ENCODE measurements around the gene OTOGL.
"Not testable (repeated sequence)": the region's sequence is repeated elsewhere in the genome, so short reads cannot be mapped to it uniquely, and the experiment has no call there.

Gene OTOGL

GRCh38 chr12:80227904-80228303 lies 128.6 kb downstream of the OTOGL start:
- DNase-seq: not testable (repeated sequence)

DNA sequence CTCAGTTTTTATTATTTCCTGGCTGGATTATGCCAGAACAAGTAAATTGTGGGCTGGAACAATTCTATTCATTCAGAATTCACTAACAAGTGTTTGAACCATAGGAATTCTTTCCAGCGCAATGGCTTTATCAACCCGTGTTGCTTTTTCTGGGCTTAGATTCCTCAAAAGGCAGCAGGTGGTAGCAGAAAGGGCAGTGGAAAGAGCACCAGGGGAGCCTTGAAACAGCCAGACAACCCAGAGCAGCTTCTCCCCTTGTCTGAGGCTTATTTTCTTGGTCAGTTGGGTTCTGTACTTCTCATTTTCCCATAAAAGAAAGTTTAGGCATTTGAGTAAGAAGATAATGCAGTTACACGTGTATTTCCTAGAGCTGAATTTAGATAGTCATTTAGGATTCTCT lies 130.7 kb downstream of the OTOGL start:
- DNase-seq: no peak

- DNase-seq: no peak
These were observed 133.5 kb downstream of the OTOGL start for GRCh38 chr12:80232837-80233236.

DNA sequence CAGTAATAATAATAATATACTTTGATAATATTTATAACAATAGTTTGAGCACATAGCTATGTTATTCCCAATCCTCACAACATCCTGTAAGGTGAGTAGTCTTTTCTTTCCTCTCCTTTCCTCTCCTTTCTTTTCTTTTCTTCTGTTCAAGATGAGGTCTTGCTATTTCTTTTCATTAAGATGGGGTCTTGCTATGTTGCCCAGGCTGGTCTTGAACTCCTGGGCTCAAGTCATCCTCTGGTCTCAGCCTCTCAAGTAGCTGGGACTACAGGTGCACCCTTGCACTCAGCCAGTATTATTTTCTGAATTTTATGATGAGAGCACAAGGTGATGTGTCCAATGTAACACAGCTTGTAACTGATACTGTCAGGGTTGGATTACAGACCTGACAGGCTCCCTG lies 134.6 kb downstream of the OTOGL start:
- no peak for DNase-seq

DNA sequence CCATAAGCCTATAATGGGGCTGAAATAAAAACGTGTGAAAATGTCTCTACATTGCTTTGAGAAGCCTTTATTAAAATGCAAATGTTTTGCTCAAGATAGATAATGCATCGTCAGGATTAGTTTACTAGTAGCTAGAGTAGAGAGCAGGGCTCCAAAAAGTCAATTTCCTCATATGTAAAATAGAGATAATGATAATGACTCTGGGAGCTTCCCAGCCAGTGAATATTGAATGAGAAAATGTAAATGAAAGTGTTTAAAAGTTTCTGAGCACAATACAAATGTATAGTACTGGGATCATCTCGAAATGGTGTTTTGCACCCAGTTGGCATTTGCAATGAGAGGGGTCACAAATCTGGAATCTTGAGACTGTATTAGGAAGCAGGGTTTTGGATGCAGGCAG lies 135.3 kb downstream of the OTOGL start:
- DNase-seq: no peak

DNA sequence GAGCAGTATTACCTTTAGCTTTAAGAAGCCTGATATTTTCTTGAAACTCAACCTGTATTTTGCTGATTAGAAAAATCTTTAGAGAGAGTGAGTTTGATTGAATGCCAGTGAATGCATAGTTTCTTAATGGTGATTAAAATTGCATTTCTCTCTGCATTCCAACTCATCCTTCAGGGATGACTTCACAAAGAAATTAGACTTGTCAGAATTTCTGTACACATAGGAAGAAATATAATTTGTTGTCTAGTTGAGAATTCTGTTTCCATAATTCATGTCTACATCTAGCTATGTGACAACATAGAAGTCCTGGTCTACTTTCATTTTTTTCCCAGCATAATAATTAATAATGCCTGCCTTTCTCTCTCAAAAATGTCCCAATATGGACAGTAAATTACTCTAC lies 136.6 kb downstream of the OTOGL start:
- DNase-seq: no peak

GRCh38 chr12:80239867-80240266 lies 140.5 kb downstream of the OTOGL start:
- DNase-seq: no peak

DNA sequence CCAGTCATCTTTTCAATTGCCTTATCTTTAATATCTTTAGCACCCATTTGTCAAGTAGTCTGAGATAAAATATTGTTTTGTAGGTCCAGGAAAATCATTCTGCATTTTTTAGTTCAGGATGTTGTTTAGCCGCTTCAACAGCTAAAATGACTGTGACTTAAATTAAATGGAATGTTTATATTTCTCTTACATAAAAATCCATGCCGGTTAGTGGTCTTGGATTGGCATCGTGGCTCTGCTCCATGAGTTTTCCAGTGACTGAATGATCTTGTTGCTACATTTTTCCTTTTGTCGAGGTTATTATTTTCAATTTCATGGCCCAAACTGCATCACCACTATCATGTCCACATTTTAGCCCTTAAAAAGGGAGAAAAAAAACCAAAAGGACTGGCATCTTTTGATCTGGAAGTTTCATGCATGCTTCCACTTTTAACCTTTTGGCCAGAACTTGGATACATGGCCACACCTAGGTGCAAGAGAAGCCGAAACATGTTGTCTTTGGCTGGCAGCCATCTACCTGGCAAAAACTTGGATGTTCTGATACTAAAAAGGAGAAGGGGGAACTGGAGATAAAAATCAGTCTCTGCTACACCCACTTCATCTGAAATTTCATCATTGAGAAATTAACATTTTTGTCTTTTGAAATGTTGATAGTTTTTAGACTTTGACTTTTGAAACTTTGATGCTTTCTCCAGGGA lies 142.4 kb downstream of the OTOGL start:
- DNase-seq: no peak

DNA sequence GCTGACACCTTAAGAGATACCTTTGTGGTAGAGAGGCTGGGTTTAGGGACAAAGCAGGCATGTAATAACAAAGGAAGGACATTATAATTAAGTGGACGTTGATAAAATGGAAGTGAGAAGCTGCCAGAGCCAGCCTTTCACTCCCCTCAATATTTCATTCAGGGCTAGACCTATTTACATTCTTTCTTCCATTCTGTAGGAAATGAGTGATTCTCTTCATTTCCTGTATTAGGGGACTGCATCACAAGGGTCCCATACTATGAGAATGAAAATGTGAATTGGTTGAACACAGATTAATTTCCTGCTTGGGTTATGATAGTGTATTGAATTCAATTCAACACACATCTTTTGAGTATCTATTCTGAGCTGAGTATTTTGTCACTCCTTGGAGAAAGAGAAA lies 143.0 kb downstream of the OTOGL start:
- DNase-seq: no peak

- not testable (repeated sequence) for DNase-seq
These were observed 150.2 kb downstream of the OTOGL start for GRCh38 chr12:80249581-80249980.

DNA sequence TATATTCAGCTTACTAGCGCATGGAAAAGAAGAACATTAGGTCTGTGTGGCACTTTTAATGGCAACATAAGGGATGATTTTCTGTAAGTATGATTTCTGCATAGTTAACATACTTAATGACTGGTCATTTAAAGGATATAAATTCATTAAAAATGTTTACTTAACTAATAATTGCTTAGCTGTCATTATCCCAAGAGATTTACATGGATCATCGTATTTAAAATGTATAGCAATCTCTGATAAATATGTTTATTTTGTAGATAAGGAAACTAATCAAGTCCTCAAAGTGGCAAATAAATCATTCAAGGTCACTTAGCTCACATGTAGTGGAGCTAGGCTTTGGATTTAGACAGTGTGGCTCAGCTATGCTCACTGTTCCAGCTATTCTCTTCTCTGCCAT lies 158.6 kb downstream of the OTOGL start:
- DNase-seq: no peak

- DNase-seq: no peak
These were observed 160.9 kb downstream of the OTOGL start for GRCh38 chr12:80260269-80260668.

DNA sequence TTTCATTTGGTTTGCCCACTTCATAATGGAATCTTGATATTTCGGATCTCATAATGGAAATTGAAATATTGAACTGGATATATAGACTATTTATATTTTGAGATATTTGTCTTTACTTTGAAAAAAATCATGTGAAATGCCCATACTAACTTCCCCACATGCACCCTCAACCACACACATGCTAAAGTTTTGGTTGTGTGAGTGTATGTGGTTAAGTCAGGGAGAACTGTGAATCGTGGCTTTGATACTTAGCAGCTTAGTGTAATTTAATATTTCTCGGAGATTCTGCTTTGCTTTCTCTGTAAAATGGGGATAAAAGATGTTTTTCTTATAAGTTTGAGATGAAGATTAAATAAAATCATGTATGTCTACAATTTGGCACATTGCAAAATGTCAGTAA lies 162.1 kb downstream of the OTOGL start:
- DNase-seq: no peak

GRCh38 chr12:80262346-80262745 lies 163.0 kb downstream of the OTOGL start:
- DNase-seq: no peak

GRCh38 chr12:80262771-80263170 lies 163.4 kb downstream of the OTOGL start:
- DNase-seq: no peak

DNA sequence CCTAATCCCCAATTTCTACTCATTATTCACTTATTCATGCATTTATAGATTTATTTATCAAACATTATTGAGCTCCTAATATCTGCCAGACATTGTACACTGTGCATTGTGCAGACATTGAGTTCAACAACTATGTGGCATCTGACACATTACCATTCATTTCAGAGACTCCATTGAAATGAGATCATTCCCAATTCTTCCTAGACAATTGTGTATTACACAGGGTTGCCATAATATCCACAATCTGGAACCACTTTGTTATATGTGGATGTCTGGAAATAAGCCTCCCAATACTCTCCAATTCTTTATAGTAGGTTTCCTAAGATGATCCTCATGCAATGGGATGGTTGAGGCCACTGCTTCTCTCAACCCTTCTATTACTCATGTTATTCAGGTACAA lies 165.0 kb downstream of the OTOGL start:
- DNase-seq: no peak

GRCh38 chr12:80264891-80265290 lies 165.6 kb downstream of the OTOGL start:
- no peak for DNase-seq

DNA sequence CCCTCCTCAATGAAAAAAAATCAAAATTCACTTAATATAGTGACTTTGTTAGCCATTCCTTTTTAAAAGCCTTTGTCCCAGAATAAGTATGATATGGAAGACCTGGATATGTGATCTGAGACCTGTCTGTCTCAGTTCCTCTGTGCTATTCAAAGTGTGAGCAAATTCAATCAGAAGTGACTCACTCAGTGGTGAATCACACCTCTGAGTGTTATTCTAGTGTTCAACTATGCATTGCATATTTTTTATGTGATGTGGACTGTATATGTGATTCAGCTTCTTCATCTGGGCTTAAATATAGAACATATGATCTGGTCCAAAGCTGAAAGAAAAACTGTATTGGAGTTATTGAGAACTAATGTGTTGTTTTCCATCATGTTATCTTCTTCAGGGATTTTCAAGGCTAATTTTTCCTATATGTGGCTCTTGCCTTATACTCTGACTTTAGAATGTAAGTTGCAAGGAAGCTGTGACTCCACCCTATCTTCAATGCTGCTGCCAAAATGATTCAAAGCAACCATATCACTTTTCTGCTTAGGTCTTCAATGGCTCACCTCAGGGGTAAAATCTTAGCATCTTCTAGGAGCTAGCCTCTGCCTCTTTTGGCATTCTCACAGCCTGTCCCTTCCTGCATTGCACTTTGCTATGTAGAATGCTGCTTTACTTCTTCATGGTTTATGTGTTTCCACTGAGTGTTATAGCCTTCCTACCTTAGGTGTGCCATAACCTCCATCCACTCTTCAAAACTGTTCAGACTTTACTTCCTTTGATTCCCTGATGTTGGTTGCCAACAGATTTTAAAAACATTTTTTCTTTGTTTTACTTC lies 169.8 kb downstream of the OTOGL start:
- no peak for DNase-seq

- DNase-seq: peak in 1 of 2 experiments; percentile 29
These were observed 170.6 kb downstream of the OTOGL start for GRCh38 chr12:80269803-80270552.

DNA sequence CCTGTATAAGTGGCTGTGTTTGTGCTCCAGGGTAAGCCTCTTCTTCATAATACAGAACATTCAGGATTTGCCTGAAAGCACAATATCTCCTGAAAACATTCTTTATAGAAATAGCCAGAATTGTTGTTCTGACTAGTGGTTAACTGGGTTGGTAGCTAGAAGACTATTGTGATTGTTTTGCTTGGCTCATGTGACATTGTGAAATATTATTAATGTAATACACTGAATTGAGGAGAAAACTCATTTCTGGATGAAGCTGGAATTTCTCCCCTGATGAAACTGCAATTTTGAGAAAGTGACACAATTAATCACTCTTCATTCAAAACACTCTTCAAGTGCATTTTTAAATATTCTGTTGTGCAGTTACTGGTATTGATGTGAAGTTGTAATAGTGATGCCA lies 172.4 kb downstream of the OTOGL start:
- DNase-seq: no peak

GRCh38 chr12:80272387-80272915 lies 173.1 kb downstream of the OTOGL start:
- no peak for DNase-seq

- DNase-seq: no peak
These were observed 173.8 kb downstream of the OTOGL start for GRCh38 chr12:80273144-80273543.

- peak in 1 of 2 experiments; percentile 53 for DNase-seq
These were observed 178.4 kb downstream of the OTOGL start for GRCh38 chr12:80277732-80278131.

Data from NCI-H1930 (cell line).